Mesenchymal stem cell (in vitro differentiated cells and primary cell): ENCODE measurements around the gene CHTF8.

Source experiments
- DNase-seq: peaks from one replicate; pipeline ENCODE4 v3.0.0-alpha.2; 2013
- H2AFZ ChIP-seq: one replicate; pipeline ENCODE4 v1.6.1; 2013; ENCODE audit warnings: low read depth, mild to moderate bottlenecking, control low read depth, inconsistent platforms, low read length, moderate library complexity
- H2AK5ac ChIP-seq: 2 replicates; pipeline ENCODE4 v1.6.1; 2013; ENCODE audit warnings: low read length, moderate library complexity, mild to moderate bottlenecking, inconsistent platforms; ENCODE audit not compliant: severe bottlenecking
- H2BK120ac ChIP-seq: one replicate; pipeline ENCODE4 v1.6.1; 2013; ENCODE audit warnings: low read depth, mild to moderate bottlenecking, inconsistent platforms, low read length, moderate library complexity
- H2BK12ac ChIP-seq, 2 experiments: one replicate each; pipeline ENCODE4 v1.6.1; 2013; ENCODE audit warnings: inconsistent platforms in 2 of 2, low read length in 2 of 2, mild to moderate bottlenecking in 2 of 2, moderate library complexity in 2 of 2, control low read depth in 1 of 2
- H2BK15ac ChIP-seq: one replicate; pipeline ENCODE4 v1.6.1; 2013; ENCODE audit warnings: mild to moderate bottlenecking, low read depth, inconsistent platforms; ENCODE audit not compliant: poor library complexity, severe bottlenecking
- H2BK5ac ChIP-seq: 2 replicates; pipeline ENCODE4 v1.6.1; 2013; ENCODE audit warnings: low read depth, mild to moderate bottlenecking, low read length, control low read depth, inconsistent platforms; ENCODE audit not compliant: poor library complexity, severe bottlenecking
- H3K14ac ChIP-seq, 2 experiments: one replicate each; pipeline ENCODE4 v1.6.1; 2013; ENCODE audit warnings: inconsistent platforms in 2 of 2, low read length in 2 of 2, control low read depth in 1 of 2, mild to moderate bottlenecking in 1 of 2, moderate library complexity in 1 of 2
- H3K18ac ChIP-seq, 2 experiments: one replicate each; pipeline ENCODE4 v1.6.1; 2013; ENCODE audit warnings: inconsistent platforms in 2 of 2, low read length in 2 of 2, control low read depth in 1 of 2, low read depth in 1 of 2, mild to moderate bottlenecking in 1 of 2
- H3K23ac ChIP-seq, 2 experiments: one replicate each; pipeline ENCODE4 v1.6.1; 2013; ENCODE audit warnings: inconsistent platforms in 2 of 2, low read length in 2 of 2, mild to moderate bottlenecking in 2 of 2, moderate library complexity in 2 of 2, control low read depth in 1 of 2
- H3K27ac ChIP-seq: 2 replicates; pipeline ENCODE4 v1.5.1; 2013; ENCODE audit warnings: mild to moderate bottlenecking, moderate library complexity, low read length, control low read depth, inconsistent platforms; ENCODE audit not compliant: poor library complexity, severe bottlenecking
- H3K27me3 ChIP-seq, 2 experiments: 2 replicates each; pipeline versions ENCODE4 v1.6.1 to v1.7.0; 2013; ENCODE audit warnings: low read length in 2 of 2, mild to moderate bottlenecking in 2 of 2, moderate library complexity in 2 of 2, control low read depth in 1 of 2, inconsistent platforms in 1 of 2; ENCODE audit not compliant: control insufficient read depth in 1 of 2, insufficient read depth in 1 of 2
- H3K36me3 ChIP-seq, 2 experiments: 2 replicates each; pipeline versions ENCODE4 v1.6.1 to v1.7.0; 2013; ENCODE audit warnings: low read length in 2 of 2, control low read depth in 1 of 2, inconsistent platforms in 1 of 2, low read depth in 1 of 2, mild to moderate bottlenecking in 1 of 2; ENCODE audit not compliant: insufficient read depth in 2 of 2, control insufficient read depth in 1 of 2
- H3K4ac ChIP-seq, 2 experiments: one replicate each; pipeline ENCODE4 v1.6.1; 2013; ENCODE audit warnings: inconsistent platforms in 2 of 2, low read length in 2 of 2, mild to moderate bottlenecking in 2 of 2, moderate library complexity in 2 of 2, control low read depth in 1 of 2, low read depth in 1 of 2
- H3K4me1 ChIP-seq: 2 replicates; pipeline ENCODE4 v1.6.1; 2013; ENCODE audit warnings: low read depth, low read length, control low read depth; ENCODE audit not compliant: control insufficient read depth, insufficient read depth
- H3K4me2 ChIP-seq: 2 replicates; pipeline ENCODE4 v1.6.1; 2013; ENCODE audit warnings: low read length, mild to moderate bottlenecking, inconsistent platforms; ENCODE audit not compliant: poor library complexity, severe bottlenecking
- H3K4me3 ChIP-seq, 2 experiments: 2 replicates each; pipeline versions ENCODE4 v1.5.1 to v1.7.0; 2013; ENCODE audit warnings: low read length in 2 of 2, mild to moderate bottlenecking in 2 of 2, control low read depth in 1 of 2, low read depth in 1 of 2; ENCODE audit not compliant: insufficient read depth in 1 of 2
- H3K79me1 ChIP-seq: replicated peaks from 2 replicates; pipeline ENCODE4 v1.6.1; 2013; ENCODE audit warnings: mild to moderate bottlenecking, control low read depth, low read length, inconsistent platforms; ENCODE audit not compliant: poor library complexity, severe bottlenecking
- H3K9ac ChIP-seq: 2 replicates; pipeline ENCODE4 v1.7.0; 2013; ENCODE audit warnings: mild to moderate bottlenecking, low read length, moderate library complexity
- H3K9me3 ChIP-seq: 2 replicates; pipeline ENCODE4 v1.7.0; 2013; ENCODE audit warnings: mild to moderate bottlenecking, low read length; ENCODE audit not compliant: control insufficient read depth
- H4K8ac ChIP-seq: one replicate; pipeline ENCODE4 v1.6.1; 2013; ENCODE audit warnings: inconsistent platforms, mild to moderate bottlenecking, low read length, moderate library complexity
- H4K91ac ChIP-seq: one replicate; pipeline ENCODE4 v1.6.1; 2013; ENCODE audit warnings: mild to moderate bottlenecking, low read length, inconsistent platforms
- WGBS: methylation state at CpG from one replicate; pipeline ENCODE4 v1.1.7; 2013; ENCODE audit warnings: mixed read lengths; 5-methylcytosine and 5-hydroxymethylcytosine counted together

CHTF8 gene

DNA sequence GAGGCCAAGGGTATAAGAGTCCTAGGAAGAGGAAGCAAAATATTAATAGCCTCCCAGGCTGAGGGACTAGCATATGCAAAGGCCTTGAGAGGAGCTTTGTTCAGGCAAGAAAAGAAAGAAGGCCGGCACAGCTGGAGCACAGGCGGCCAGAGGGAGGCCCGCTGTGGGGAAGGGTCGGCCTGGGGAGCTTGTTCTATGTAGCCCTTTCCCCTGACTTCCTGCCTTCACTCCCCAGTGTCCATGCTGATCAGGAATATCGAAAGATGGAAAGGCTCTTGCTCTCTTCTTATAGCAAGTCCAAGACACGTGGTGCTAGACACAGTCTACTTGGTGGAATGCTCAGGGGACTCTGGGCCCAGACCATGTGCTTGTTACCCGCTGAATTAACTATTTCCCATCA, 54.3 kb downstream of the CHTF8 start:
- no peak overlapping the region for H3K14ac ChIP-seq

DNA sequence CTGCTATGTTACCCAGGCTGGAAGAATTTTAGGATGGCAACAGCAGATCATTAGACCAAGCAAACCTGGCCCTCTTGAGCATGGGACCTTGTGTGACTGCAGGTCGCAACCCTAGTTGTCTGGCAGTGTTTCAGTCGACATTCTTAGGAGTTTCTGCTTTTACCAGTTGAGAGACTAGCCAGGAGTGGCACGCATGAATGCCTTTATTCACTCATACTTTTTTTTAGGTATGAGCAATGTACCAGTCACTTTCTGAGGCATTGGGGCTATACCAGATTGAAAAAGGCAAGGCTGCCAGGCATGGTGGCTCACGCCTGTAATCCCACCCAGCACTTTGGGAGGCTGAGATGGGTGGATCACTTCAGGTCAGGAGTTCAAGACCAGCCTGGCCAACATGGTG, 55.1 kb downstream of the CHTF8 start:
- H3K79me1 ChIP-seq: peaks cover 4% of the 10 kb centered on the region
- 77% methylated on average over 4 of the region's 4 CpGs for WGBS
- H2BK15ac ChIP-seq: no peak overlapping the region
- no peak overlapping the region for H3K9ac ChIP-seq
- H3K27me3 ChIP-seq: no peaks in the 10 kb centered on the region
- H2BK5ac ChIP-seq: no peak overlapping the region
- no peak overlapping the region for H3K14ac ChIP-seq
- H3K27ac ChIP-seq: peak overlapping the region; percentile 73
- H2BK120ac ChIP-seq: no peak overlapping the region
- no peak overlapping the region for H3K4me3 ChIP-seq
- no peak overlapping the region for H2BK12ac ChIP-seq
- H4K8ac ChIP-seq: no peak overlapping the region
- H2AFZ ChIP-seq: no peak overlapping the region
- H3K18ac ChIP-seq: no peak overlapping the region
- H3K4ac ChIP-seq: no peak overlapping the region
- no peak overlapping the region for H3K4me2 ChIP-seq
- peaks cover 23% of the 10 kb centered on the region for H3K4me1 ChIP-seq
- H3K23ac ChIP-seq: no peak overlapping the region
- H3K9me3 ChIP-seq: no peaks in the 10 kb centered on the region
- no peaks in the 10 kb centered on the region for H3K36me3 ChIP-seq
- no peak overlapping the region for H2AK5ac ChIP-seq
- H4K91ac ChIP-seq: no peak overlapping the region
- DNase-seq: no peak

More for the DNA sequence above, 54.3 kb downstream of the CHTF8 start:
- no peaks in the 10 kb centered on the region for H3K9me3 ChIP-seq
- peak overlapping the region; percentile 79 for H2AK5ac ChIP-seq
- peaks cover 21% of the 10 kb centered on the region for H3K4me1 ChIP-seq
- no peak overlapping the region for H3K18ac ChIP-seq
- no peaks in the 10 kb centered on the region for H3K27me3 ChIP-seq
- no peak overlapping the region for H2AFZ ChIP-seq
- H3K79me1 ChIP-seq: peaks cover 4% of the 10 kb centered on the region
- H2BK5ac ChIP-seq: peak overlapping the region; percentile 51
- H3K9ac ChIP-seq: no peak overlapping the region
- no peaks in the 10 kb centered on the region for H3K36me3 ChIP-seq
- WGBS: 46% methylated on average over 7 of the region's 7 CpGs
- no peak overlapping the region for H4K8ac ChIP-seq
- H3K27ac ChIP-seq: peak overlapping the region; percentile 55
- H2BK120ac ChIP-seq: no peak overlapping the region
- no peak overlapping the region for H2BK15ac ChIP-seq
- no peak for DNase-seq
- H3K4me2 ChIP-seq: no peak overlapping the region
- no peak overlapping the region for H3K4me3 ChIP-seq
- no peak overlapping the region for H2BK12ac ChIP-seq
- H3K4ac ChIP-seq: no peak overlapping the region
- peak overlapping the region in 1 of 2 experiments; percentile 40 for H3K23ac ChIP-seq
- H4K91ac ChIP-seq: no peak overlapping the region

- no peak overlapping the region for H2AFZ ChIP-seq
- no peak overlapping the region for H4K91ac ChIP-seq
- H3K4me3 ChIP-seq: no peak overlapping the region
- peak overlapping the region; percentile 24 for H3K9ac ChIP-seq
- H3K4me1 ChIP-seq: peaks cover 28% of the 10 kb centered on the region
- no peaks in the 10 kb centered on the region for H3K9me3 ChIP-seq
- H3K27me3 ChIP-seq: no peaks in the 10 kb centered on the region
- DNase-seq: peak; percentile 85
- H3K27ac ChIP-seq: peak overlapping the region; percentile 81
- H2BK15ac ChIP-seq: no peak overlapping the region
- H3K18ac ChIP-seq: no peak overlapping the region
- no peak overlapping the region for H3K23ac ChIP-seq
- H3K14ac ChIP-seq: no peak overlapping the region
- WGBS: 28% methylated on average over 10 of the region's 10 CpGs
- peak overlapping the region; percentile 4 for H2AK5ac ChIP-seq
- H3K4me2 ChIP-seq: no peak overlapping the region
- peaks cover 4% of the 10 kb centered on the region for H3K79me1 ChIP-seq
- no peak overlapping the region for H2BK120ac ChIP-seq
- H2BK12ac ChIP-seq: no peak overlapping the region
- H2BK5ac ChIP-seq: peak overlapping the region; percentile 4
- H4K8ac ChIP-seq: no peak overlapping the region
- no peaks in the 10 kb centered on the region for H3K36me3 ChIP-seq
- H3K4ac ChIP-seq: no peak overlapping the region
These were observed 59.1 kb downstream of the CHTF8 start for GRCh38 chr16:69073181-69073702.

GRCh38 chr16:69072640-69072974, 59.8 kb downstream of the CHTF8 start:
- Histone ChIP-seq H3K23ac (no peak overlapping the region), H3K9ac (no peak overlapping the region)
- WGBS: 70% methylated on average over 1 of the region's 2 CpGs

More at GRCh38 chr16:69072640-69072974, 59.8 kb downstream of the CHTF8 start:
- no peaks in the 10 kb centered on the region for H3K9me3 ChIP-seq
- H4K8ac ChIP-seq: no peak overlapping the region
- H3K27ac ChIP-seq: peak overlapping the region; percentile 42
- H3K79me1 ChIP-seq: peaks cover 2% of the 10 kb centered on the region
- no peak overlapping the region for H2BK5ac ChIP-seq
- no peak overlapping the region for H3K18ac ChIP-seq
- no peak overlapping the region for H2BK120ac ChIP-seq
- no peak overlapping the region for H3K4me2 ChIP-seq
- no peak overlapping the region for H3K14ac ChIP-seq
- no peak overlapping the region for H3K4ac ChIP-seq
- no peaks in the 10 kb centered on the region for H3K27me3 ChIP-seq
- H2BK15ac ChIP-seq: no peak overlapping the region
- H3K4me3 ChIP-seq: no peak overlapping the region
- peaks cover 24% of the 10 kb centered on the region for H3K4me1 ChIP-seq
- DNase-seq: no peak
- H2AK5ac ChIP-seq: peak overlapping the region; percentile 88
- no peaks in the 10 kb centered on the region for H3K36me3 ChIP-seq
- H4K91ac ChIP-seq: no peak overlapping the region
- H2BK12ac ChIP-seq: no peak overlapping the region
- no peak overlapping the region for H2AFZ ChIP-seq
